IPS-15b (cell line): Measurements from ENCODE around the gene USP22.
"Not testable (repeated sequence)": the region's sequence is repeated elsewhere in the genome, so short reads cannot be mapped to it uniquely, and the experiment has no call there.

Source experiments
- H3K27me3 ChIP-seq: one replicate; pipeline ENCODE4 v1.6.1; 2013; ENCODE audit warnings: low read length; ENCODE audit not compliant: control insufficient read depth, insufficient read depth
- H3K36me3 ChIP-seq: one replicate; pipeline ENCODE4 v1.6.1; 2013; ENCODE audit warnings: low read length; ENCODE audit not compliant: control insufficient read depth, insufficient read depth
- H3K4me1 ChIP-seq: one replicate; pipeline ENCODE4 v1.6.1; 2013; ENCODE audit warnings: mild to moderate bottlenecking, low read length; ENCODE audit not compliant: control insufficient read depth, insufficient read depth
- H3K4me3 ChIP-seq: one replicate; pipeline ENCODE4 v1.5.1; 2013; ENCODE audit warnings: low read depth, low read length
- H3K9ac ChIP-seq: one replicate; pipeline ENCODE4 v1.6.1; 2013; ENCODE audit warnings: low read depth, mild to moderate bottlenecking, low read length
- H3K9me3 ChIP-seq: one replicate; pipeline ENCODE4 v1.6.1; 2013; ENCODE audit warnings: mild to moderate bottlenecking, low read length; ENCODE audit not compliant: control insufficient read depth, insufficient read depth

Gene USP22

DNA sequence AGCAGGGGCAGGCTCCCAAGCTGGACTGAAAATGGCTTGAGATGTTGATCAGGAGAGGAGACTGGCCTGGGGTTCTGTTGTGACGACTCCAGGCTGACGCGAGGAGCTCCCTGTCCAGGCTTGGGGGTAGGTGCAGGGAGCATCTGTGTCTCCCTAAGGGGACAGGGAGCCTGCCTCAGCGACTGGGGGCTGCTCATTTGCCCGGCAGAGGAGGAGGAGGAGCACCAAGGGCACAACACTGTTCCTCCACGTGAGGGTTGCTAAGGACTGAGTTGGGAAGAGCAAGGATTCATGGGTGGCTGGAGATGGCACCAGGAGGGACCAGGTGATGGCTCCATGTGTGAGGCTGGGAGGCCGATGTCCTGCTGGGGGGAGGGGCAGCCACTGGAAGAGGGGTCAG, 53.3 kb downstream of the USP22 start:
- Histone ChIP-seq H3K4me3 (no peak overlapping the region), H3K9ac (no peak overlapping the region), H3K9me3 (no peaks in the 10 kb centered on the region), H3K27me3 (no peaks in the 10 kb centered on the region), H3K36me3 (peaks cover 2% of the 10 kb centered on the region), H3K4me1 (no peaks in the 10 kb centered on the region)

- H3K9ac ChIP-seq: no peak overlapping the region
- H3K27me3 ChIP-seq: no peaks in the 10 kb centered on the region
- H3K4me3 ChIP-seq: no peak overlapping the region
- no peaks in the 10 kb centered on the region for H3K4me1 ChIP-seq
- H3K36me3 ChIP-seq: no peaks in the 10 kb centered on the region
- H3K9me3 ChIP-seq: no peaks in the 10 kb centered on the region
These were observed 53.9 kb downstream of the USP22 start for GRCh38 chr17:20988896-20989295.

DNA sequence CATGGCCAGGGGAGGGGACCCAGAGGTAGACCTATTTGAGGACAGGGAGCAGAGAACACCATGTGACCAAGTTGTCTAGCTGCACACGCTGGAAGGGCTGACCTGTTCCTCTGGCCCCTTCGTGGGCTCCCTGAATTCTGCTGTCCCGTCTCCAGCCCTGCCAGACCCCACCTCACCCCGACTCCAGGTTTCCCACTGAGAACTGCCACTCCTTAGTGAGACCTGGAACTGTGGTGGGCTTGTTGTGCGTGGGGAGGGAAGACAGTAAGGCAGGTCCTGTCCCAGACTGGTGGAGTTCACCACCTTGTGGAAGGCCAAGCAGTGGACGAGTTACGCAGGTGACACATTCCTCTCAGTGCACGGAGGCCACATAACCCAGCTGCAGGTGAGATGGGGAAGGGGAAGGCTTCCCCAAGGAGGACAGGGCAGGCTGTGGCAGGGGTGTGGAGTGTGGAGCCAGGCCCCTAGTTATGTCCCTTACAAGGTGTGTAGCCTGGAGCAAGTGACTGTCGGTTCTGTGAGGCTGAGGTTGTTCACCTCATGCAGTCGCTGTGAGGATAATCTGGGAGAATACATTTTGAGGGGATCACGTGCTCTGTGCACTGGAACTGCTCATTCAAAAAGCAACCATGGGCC, 54.7 kb downstream of the USP22 start:
- H3K4me1 ChIP-seq: no peaks in the 10 kb centered on the region
- H3K9ac ChIP-seq: no peak overlapping the region
- H3K9me3 ChIP-seq: no peaks in the 10 kb centered on the region
- H3K36me3 ChIP-seq: peaks cover 2% of the 10 kb centered on the region
- H3K4me3 ChIP-seq: no peak overlapping the region
- H3K27me3 ChIP-seq: no peaks in the 10 kb centered on the region

DNA sequence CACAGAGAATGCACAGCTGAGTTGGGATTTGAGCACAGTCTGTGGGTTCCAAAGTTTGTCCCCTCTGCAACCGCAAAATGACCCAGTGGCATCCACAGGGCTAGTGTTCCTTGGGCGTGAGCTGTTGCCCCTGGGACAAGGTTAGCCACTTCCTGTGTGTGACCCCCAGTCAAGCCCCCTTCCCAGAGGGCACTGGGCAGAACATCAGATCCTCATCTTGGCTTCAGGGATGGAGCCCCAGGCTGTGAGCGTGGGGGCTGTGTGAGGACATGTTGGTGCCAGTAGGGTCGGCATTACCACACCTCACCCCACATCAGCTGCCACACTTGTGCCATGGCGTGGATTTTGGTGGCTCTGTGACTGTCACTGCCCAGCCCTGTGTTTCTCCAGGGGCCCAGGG, 55.3 kb downstream of the USP22 start:
- H3K4me3 ChIP-seq: no peak overlapping the region
- H3K9ac ChIP-seq: no peak overlapping the region
- peaks cover 2% of the 10 kb centered on the region for H3K36me3 ChIP-seq
- no peaks in the 10 kb centered on the region for H3K9me3 ChIP-seq
- no peaks in the 10 kb centered on the region for H3K4me1 ChIP-seq
- H3K27me3 ChIP-seq: no peaks in the 10 kb centered on the region

- Histone ChIP-seq H3K4me3 (no peak overlapping the region), H3K4me1 (no peaks in the 10 kb centered on the region), H3K36me3 (peaks cover 2% of the 10 kb centered on the region), H3K9me3 (no peaks in the 10 kb centered on the region), H3K27me3 (no peaks in the 10 kb centered on the region), H3K9ac (no peak overlapping the region)
These were observed 55.9 kb downstream of the USP22 start for GRCh38 chr17:20986767-20987510.

DNA sequence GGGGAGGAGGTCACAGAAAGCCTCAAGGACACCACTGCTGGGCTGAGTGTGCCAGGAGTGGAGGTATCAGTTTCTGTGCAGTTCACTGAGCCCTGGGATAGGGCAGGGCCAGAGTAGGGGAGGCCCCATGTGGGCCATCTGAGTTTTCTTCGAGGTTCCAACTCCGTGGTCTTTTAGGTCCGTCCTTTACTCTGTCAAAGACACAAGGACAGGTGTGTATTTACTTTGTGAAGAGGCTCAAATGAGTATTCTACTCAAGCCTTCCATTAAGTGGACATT, 59.5 kb downstream of the USP22 start:
- Histone ChIP-seq H3K9ac (no peak overlapping the region), H3K9me3 (no peaks in the 10 kb centered on the region), H3K4me1 (no peaks in the 10 kb centered on the region), H3K27me3 (no peaks in the 10 kb centered on the region), H3K36me3 (peaks cover 2% of the 10 kb centered on the region), H3K4me3 (no peak overlapping the region)

GRCh38 chr17:20982589-20983358, 60.0 kb downstream of the USP22 start:
- H3K9me3 ChIP-seq: no peaks in the 10 kb centered on the region
- no peak overlapping the region for H3K9ac ChIP-seq
- no peaks in the 10 kb centered on the region for H3K4me1 ChIP-seq
- no peaks in the 10 kb centered on the region for H3K27me3 ChIP-seq
- no peak overlapping the region for H3K4me3 ChIP-seq
- peaks cover 2% of the 10 kb centered on the region for H3K36me3 ChIP-seq

DNA sequence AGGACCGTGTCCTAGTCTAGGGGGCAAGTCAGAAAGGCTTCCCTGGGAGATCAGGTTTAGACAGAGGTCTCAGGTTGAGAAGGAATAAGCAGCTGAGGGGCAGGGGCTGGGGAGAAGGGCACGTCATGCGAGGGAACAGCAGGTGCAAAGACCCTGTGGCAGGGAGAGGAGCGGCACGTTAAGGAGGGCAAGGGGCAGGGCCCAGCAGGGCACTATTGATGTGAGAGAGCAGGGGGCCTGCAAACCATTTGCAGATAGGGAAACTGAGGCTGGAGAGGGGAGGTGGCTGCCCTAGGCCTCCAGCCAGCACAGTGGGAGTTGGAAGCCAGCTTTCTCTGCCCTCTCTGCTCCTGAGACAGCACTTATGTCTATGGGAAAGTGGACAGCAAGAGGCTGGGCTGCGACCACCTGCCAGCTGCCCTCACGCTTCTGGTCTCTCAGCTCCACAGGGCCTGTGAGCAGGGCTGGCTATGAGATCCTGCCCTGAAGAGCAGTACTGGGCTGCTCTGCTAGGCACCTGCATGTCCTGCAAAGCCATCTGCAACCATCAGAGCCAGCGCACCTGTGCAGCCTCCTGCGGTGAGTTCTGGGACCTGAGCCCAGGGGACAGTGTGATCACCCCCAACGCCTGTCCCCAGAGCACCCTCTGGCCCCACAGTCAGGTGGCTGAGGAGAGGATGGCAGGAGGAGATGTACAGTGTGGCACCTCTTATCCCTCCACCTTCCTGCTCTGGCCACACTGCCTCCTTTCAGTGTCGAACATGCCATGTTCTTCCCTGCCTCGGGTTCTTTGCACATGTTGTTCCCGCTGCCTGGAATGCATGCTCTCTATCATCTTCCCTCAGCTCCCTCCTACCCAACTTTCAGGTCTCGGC, 61.5 kb downstream of the USP22 start:
- Histone ChIP-seq H3K9ac (no peak overlapping the region), H3K36me3 (peaks cover 2% of the 10 kb centered on the region), H3K4me1 (no peaks in the 10 kb centered on the region), H3K9me3 (no peaks in the 10 kb centered on the region), H3K27me3 (no peaks in the 10 kb centered on the region), H3K4me3 (no peak overlapping the region)

DNA sequence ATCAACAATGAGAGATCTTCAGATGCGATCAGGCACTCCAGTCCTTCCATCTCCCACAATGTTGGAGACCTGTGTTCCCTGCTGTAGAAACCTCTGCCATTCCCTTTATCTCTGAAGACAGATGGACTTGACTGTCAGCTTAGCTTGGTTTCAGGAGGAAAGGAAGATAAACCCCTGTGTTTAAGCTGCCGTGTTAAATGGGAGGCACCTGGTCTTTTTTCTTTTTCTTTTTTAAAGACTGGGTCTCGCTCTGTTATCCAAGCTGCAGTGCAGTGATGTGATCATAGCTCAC, 63.1 kb downstream of the USP22 start:
- Histone ChIP-seq H3K27me3 (no peaks in the 10 kb centered on the region), H3K36me3 (peaks cover 5% of the 10 kb centered on the region), H3K4me3 (no peak overlapping the region), H3K4me1 (no peaks in the 10 kb centered on the region), H3K9ac (no peak overlapping the region), H3K9me3 (no peaks in the 10 kb centered on the region)

DNA sequence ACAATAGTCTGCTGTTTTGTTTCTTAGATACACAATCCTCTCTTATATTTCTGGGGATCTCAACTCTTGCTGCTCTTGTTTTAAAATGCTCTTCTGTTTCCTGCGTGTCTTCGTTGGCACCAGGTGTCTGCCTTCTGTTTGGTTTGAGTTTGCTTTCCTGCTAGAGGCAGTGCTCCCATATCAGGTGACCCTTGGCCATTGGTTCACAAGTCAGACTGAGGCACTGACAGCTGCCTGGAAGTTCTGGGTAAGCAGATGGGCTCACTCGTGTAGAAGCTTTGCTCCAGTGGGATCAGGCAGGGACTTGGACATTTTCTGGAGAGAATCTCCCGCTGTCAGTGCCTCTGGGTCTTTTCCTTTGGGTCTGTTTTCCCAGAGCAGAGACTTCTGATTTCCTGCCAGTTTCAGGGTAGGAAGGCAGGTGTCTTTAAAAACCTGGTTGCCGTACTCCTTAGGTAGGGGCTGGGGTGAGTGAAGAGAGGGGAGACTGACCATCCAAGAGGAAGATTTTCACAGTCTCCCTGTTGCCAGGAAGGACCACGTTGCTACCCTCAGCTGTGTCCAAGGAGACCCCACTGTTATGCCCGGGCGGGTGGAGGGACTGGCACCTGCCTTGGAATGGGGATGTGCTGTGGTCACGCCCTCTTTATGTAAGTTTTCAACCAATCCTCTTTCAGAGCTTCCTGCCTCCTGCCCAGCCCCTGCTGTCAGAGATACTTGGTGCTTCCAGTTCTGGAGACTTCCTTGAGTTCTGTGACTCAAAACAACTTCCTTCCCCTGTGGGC, 63.6 kb downstream of the USP22 start:
- H3K36me3 ChIP-seq, H3K4me3 ChIP-seq, H3K4me1 ChIP-seq, H3K27me3 ChIP-seq, H3K9me3 ChIP-seq, H3K9ac ChIP-seq: not testable (repeated sequence)

DNA sequence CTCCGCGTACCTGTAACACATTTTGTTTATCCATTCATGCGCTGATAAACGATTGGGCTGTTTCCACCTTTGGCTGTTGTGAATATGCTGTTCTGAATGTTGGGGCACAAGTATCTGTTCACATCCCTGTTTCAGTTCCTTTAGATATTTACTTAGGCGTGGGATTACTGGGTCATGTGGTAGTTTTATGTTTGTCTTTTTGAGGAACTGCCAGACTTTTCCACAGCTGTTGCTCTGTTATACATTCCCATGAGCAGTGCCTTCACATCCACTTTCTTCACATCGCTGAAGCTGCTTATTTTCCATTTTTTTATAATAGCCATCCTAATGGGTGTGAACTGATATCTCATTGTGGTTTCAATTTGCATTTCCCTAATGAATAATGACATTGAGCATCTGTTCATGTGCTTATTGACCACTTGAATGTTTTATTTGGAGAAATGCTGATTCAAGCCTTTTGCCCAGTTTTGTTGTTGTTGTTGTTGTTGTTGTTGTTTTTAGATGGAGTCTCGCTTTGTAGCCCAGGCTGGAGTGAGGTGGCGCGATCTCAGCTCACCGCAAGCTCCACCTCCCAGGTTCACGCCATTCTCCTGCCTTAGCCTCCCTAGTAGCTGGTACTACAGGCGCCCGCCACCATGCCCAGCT, 65.1 kb downstream of the USP22 start:
- H3K27me3 ChIP-seq: not testable (repeated sequence)

More for the DNA sequence above, 65.1 kb downstream of the USP22 start:
- not testable (repeated sequence) for H3K36me3 ChIP-seq, H3K9me3 ChIP-seq, H3K4me1 ChIP-seq, H3K9ac ChIP-seq, H3K4me3 ChIP-seq
